Measurements from ENCODE around the gene ARHGEF7. TPM values are rescaled to one million over a fixed set of nuclear protein-coding genes. Genes with fewer than 3 reads are reported as not detected.

ARHGEF7 gene
- total RNA-seq, 2 experiments from 2014 or later, result 39.5 to 51.3 TPM

- Histone ChIP-seq H3K4me3 (ENCODE audit: low read depth, low read length, poor library complexity, severe bottlenecking) (no peak overlapping the region), H3K79me2 (ENCODE audit: insufficient read depth, low read depth, low read length) (no peaks in the 10 kb centered on the region), H3K4me1 (ENCODE audit: insufficient read depth, low read length, poor library complexity, severe bottlenecking) (no peaks in the 10 kb centered on the region), H3K9me2 (ENCODE audit: insufficient read depth, low read length) (no peaks in the 10 kb centered on the region), H3K4me2 (ENCODE audit: low read length) (no peak overlapping the region), H3K27ac (ENCODE audit: low read depth, low read length, poor library complexity, severe bottlenecking) (no peak overlapping the region), H4K20me1 (ENCODE audit: insufficient read depth, low read length) (no peaks in the 10 kb centered on the region), H3K36me3 (ENCODE audit: insufficient read depth, low read length) (no peaks in the 10 kb centered on the region), H2AFZ (ENCODE audit: low read length) (no peak overlapping the region), H3K9me3 (ENCODE audit: low read length) (no peaks in the 10 kb centered on the region)
- ChIA-PET CTCF (ENCODE audit: unreplicated experiment) (no interaction called here), POLR2A (no interaction called here)
- intact Hi-C loops (cut with micrococcal nuclease; ENCODE audit: unreplicated experiment), result no loop called here
- no TSS peak for BruUV-seq (replicated peaks)
- TF ChIP-seq EZH2phosphoT487 (IDR thresholded peaks at IDR 0.05; ENCODE audit: borderline replicate concordance, low read depth, low read length) (no peak), CTCF (conservative IDR thresholded peaks at IDR 0.05; ENCODE audit: low read length) (no peak)
- no peak for DNase-seq (ENCODE audit: low spot score)
Measured at GRCh38 chr13:111116856-111117255, 1.7 kb downstream of the ARHGEF7 start.

GRCh38 chr13:111117289-111117688, 2.2 kb downstream of the ARHGEF7 start:
- Histone ChIP-seq H3K9me3 (ENCODE audit: low read length) (no peaks in the 10 kb centered on the region), H3K27ac (ENCODE audit: low read depth, low read length, poor library complexity, severe bottlenecking) (no peak overlapping the region), H3K36me3 (ENCODE audit: insufficient read depth, low read length) (no peaks in the 10 kb centered on the region), H3K79me2 (ENCODE audit: insufficient read depth, low read depth, low read length) (no peaks in the 10 kb centered on the region), H2AFZ (ENCODE audit: low read length) (no peak overlapping the region), H4K20me1 (ENCODE audit: insufficient read depth, low read length) (no peaks in the 10 kb centered on the region), H3K4me1 (ENCODE audit: insufficient read depth, low read length, poor library complexity, severe bottlenecking) (no peaks in the 10 kb centered on the region), H3K9me2 (ENCODE audit: insufficient read depth, low read length) (no peaks in the 10 kb centered on the region), H3K4me3 (ENCODE audit: low read depth, low read length, poor library complexity, severe bottlenecking) (no peak overlapping the region), H3K4me2 (ENCODE audit: low read length) (no peak overlapping the region)
- POLR2A ChIA-PET, result no interaction called here
- intact Hi-C loops (cut with micrococcal nuclease; ENCODE audit: unreplicated experiment), result no loop called here
- TF ChIP-seq EZH2phosphoT487 (IDR thresholded peaks at IDR 0.05; ENCODE audit: borderline replicate concordance, low read depth, low read length) (no peak), CTCF (conservative IDR thresholded peaks at IDR 0.05; ENCODE audit: low read length) (no peak)
- CTCF ChIA-PET (ENCODE audit: unreplicated experiment), result no interaction called here
- no peak for DNase-seq (ENCODE audit: low spot score)
- no TSS peak for BruUV-seq (replicated peaks)

- Histone ChIP-seq H3K79me2 (ENCODE audit: insufficient read depth, low read depth, low read length) (no peaks in the 10 kb centered on the region), H3K36me3 (ENCODE audit: insufficient read depth, low read length) (no peaks in the 10 kb centered on the region), H3K27ac (ENCODE audit: low read depth, low read length, poor library complexity, severe bottlenecking) (no peak overlapping the region), H3K4me1 (ENCODE audit: insufficient read depth, low read length, poor library complexity, severe bottlenecking) (no peaks in the 10 kb centered on the region), H3K9me2 (ENCODE audit: insufficient read depth, low read length) (no peaks in the 10 kb centered on the region), H2AFZ (ENCODE audit: low read length) (no peak overlapping the region), H3K9me3 (ENCODE audit: low read length) (no peaks in the 10 kb centered on the region), H4K20me1 (ENCODE audit: insufficient read depth, low read length) (no peaks in the 10 kb centered on the region), H3K4me3 (ENCODE audit: low read depth, low read length, poor library complexity, severe bottlenecking) (no peak overlapping the region), H3K4me2 (ENCODE audit: low read length) (no peak overlapping the region)
- ChIA-PET CTCF (ENCODE audit: unreplicated experiment) (no interaction called here), POLR2A (no interaction called here)
- intact Hi-C loops (cut with micrococcal nuclease; ENCODE audit: unreplicated experiment), result no loop called here
- no peak for DNase-seq (ENCODE audit: low spot score)
- TF ChIP-seq EZH2phosphoT487 (IDR thresholded peaks at IDR 0.05; ENCODE audit: borderline replicate concordance, low read depth, low read length), result no peak
- TF ChIP-seq CTCF (conservative IDR thresholded peaks at IDR 0.05; ENCODE audit: low read length), result no peak
- BruUV-seq (replicated peaks), result no TSS peak
Measured at GRCh38 chr13:111117961-111118360, 2.9 kb downstream of the ARHGEF7 start.
